GM10248 (cell line): ENCODE results near the gene PNP.

Experiments
- CTCF ChIA-PET: fragments of 300-600 bp; sonication (Branson Sonifier 250); formaldehyde crosslinking; extraction: SDS; loops from one replicate; lab custom pipeline; 2021; ENCODE audit warnings: antibody characterized with exemption; lab: Yijun Ruan, JAX
- POLR2A ChIA-PET: fragments of 350-650 bp; sonication (Branson Sonifier 250); formaldehyde crosslinking; extraction: SDS; loops from one replicate; lab custom pipeline; 2020; ENCODE audit warnings: antibody characterized with exemption; lab: Yijun Ruan, JAX
- DNase-seq: peaks from one replicate; pipeline ENCODE4 v3.0.0; 2012; ENCODE audit errors: extremely low spot score
- TF ChIP-seq, protein P1 (sequence below): IDR thresholded peaks from 2 replicates; pipeline ENCODE4 v1.5.1; 2012; ENCODE audit warnings: mild to moderate bottlenecking, low read depth; ENCODE audit errors: extremely low read depth, missing control alignments, control extremely low read depth

The PNP gene

DNA sequence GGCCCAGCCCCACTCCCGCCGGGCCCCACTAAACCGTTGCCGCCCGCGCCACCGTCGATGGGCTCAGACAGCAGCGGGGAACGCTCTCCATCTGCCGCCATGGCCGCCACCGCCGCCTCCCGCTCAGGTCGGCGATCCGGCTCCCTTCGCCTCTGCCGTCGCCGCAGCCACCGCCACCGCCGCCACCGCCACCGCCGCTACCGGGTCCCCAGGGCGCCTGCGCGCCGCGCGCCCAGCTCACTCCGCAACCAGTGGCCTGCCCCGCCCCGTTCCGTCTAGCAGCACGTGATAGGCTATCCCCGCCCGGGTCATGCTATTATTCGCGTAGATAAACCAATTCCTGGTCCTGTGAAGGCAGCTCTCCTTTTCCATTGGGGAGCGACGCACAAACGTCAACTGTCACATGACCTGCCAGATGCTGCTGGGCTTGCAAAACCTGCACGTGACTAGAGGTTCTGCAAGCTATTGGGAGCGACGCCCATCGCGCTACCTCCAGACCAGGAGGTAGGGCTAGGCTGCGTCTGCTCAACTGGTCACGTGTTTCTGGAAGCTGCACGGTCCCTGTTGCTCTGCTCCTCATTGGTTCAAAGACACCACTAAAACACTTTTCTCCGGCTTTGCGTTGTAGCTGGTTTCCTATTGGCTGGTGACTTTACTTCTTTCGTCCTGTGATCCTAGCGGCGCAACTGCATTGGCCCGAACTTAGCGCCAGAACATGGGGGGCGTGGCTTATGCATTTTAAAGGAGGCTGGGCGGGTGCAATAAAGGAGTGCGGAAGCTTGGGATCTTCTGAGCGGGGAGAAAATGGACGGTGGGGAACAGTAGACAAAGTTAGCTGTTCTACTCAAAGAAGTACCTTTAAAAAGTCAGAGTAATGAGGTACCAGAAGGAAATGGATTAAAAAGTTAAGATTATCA is 7.7 kb upstream of the PNP start, which contains the start of gene PIP4P1:
PIP4P1 (minus strand) TSS at position 210 of the 917 bp plus-strand sequence; CDS start at position 101, 109 bp downstream.
- TF ChIP-seq, protein P1, sequence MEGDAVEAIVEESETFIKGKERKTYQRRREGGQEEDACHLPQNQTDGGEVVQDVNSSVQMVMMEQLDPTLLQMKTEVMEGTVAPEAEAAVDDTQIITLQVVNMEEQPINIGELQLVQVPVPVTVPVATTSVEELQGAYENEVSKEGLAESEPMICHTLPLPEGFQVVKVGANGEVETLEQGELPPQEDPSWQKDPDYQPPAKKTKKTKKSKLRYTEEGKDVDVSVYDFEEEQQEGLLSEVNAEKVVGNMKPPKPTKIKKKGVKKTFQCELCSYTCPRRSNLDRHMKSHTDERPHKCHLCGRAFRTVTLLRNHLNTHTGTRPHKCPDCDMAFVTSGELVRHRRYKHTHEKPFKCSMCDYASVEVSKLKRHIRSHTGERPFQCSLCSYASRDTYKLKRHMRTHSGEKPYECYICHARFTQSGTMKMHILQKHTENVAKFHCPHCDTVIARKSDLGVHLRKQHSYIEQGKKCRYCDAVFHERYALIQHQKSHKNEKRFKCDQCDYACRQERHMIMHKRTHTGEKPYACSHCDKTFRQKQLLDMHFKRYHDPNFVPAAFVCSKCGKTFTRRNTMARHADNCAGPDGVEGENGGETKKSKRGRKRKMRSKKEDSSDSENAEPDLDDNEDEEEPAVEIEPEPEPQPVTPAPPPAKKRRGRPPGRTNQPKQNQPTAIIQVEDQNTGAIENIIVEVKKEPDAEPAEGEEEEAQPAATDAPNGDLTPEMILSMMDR = no peak
- peak; percentile 92 for DNase-seq
- ChIA-PET POLR2A (interaction anchor here (0.6 to 2.5 kb wide), 15 partner anchors 8 to 804 kb away, joined by 3 to 27 read pairs (median 4); partner anchors contain the start of genes PARP2, PNP and TEP1), CTCF (interaction anchor here (1.1 to 4.3 kb wide), 8 partner anchors 9 to 149 kb away, joined by 3 to 27 read pairs (median 3); partner anchors contain the start of gene TEP1)

DNA sequence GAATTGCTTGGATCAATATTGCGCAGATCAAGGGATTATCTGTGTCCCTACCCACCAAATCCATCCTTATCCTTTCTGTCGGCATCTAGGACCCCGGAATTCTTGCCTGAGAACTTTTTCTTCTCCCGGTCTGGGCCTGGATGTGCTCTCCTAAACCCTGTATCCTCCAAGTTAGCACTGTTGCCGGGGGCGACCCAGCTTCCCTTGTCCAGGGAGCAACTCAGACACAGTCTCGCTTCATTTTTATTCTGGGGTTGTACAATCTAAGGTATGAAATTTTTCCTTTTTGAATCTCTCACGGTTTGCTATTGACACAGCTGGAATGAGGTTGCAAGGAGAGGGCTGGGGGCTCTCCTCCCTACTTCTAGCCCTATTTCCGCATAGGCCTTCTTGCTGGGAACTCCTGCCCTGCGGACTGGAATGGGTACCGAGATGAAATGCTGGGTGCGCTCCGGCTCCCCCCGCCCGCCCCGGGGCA is 403 bp upstream of the PNP start:
- peak; percentile 21 for DNase-seq
- ChIA-PET POLR2A (interaction anchor here (0.5 to 1.8 kb wide), 7 partner anchors 8 to 300 kb away, joined by 3 to 27 read pairs (median 4); partner anchors contain the start of genes APEX1 and PIP4P1), CTCF (interaction anchor here (1.4 kb wide), 1 partner anchor 20 kb away, joined by 5 read pairs; no protein-coding TSS in a partner anchor)
- TF ChIP-seq, protein P1 = no peak

DNA sequence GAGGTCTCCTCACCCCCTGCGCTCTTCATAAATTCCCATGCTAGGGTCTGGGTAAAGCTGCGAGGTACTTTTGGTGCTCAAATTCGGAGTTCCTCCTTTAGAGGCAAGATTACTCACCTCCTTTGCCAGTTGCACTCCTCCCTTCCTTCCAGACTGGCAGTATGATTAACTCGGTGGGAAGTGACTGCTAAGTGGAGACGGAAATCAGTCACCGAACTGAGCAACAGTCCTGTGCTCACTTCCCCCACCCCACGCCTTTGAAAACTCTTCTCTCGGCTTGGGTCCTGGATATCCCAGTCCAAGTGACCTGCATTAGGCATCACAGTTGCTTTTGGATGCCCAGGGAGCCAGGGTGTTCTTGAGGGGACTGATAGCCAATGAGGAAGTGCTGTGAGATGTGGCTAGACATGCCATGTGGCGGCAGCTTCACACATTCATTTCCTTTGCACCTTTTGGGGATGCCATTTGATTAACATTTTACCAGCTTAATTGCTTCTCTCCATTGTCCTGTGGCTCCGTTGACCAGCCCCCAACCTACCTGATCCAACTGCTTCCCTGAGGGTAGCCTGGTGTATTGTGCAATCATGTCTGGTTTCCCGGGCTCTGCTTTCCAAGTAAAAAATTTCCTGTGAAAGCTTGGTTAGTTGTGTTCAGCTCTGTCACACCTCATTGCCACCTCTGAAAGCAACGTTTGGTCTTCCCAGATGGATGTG is 840 bp downstream of the PNP start:
- TF ChIP-seq, protein P1 = no peak
- ChIA-PET POLR2A (interaction anchor here (0.6 to 1.7 kb wide), 13 partner anchors 9 to 213 kb away, joined by 3 to 27 read pairs (median 5); partner anchors contain the start of genes APEX1, OSGEP, PARP2 and PIP4P1), CTCF (interaction anchor here (1.0 to 1.6 kb wide), 6 partner anchors 8 to 143 kb away, joined by 3 to 8 read pairs (median 5); partner anchors contain the start of gene PIP4P1)
- DNase-seq = peak; percentile 45

DNA sequence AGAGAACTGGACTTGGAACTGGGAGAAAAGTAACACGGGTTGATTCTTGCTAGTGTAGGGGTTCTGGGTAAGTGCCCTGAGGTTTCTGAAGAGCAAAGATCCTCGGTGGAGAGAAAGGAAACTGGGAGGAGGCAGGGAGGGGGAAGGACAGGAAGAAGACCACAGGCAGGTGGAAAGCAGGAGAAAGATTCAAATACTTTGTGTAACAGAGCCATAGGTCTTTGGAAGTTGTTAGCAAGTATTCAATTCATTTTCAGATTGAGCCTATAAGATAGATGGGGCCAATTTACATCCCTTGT is 1.3 kb downstream of the PNP start:
- ChIA-PET POLR2A (interaction anchor here (1.4 to 1.7 kb wide), 2 partner anchors 10 to 18 kb away, joined by 8 to 27 read pairs; partner anchors contain the start of gene PIP4P1), CTCF (interaction anchor here (1.0 to 1.6 kb wide), 3 partner anchors 9 to 143 kb away, joined by 3 to 8 read pairs (median 5); partner anchors contain the start of gene PIP4P1)
- no peak for DNase-seq
- TF ChIP-seq, protein P1 = no peak

DNA sequence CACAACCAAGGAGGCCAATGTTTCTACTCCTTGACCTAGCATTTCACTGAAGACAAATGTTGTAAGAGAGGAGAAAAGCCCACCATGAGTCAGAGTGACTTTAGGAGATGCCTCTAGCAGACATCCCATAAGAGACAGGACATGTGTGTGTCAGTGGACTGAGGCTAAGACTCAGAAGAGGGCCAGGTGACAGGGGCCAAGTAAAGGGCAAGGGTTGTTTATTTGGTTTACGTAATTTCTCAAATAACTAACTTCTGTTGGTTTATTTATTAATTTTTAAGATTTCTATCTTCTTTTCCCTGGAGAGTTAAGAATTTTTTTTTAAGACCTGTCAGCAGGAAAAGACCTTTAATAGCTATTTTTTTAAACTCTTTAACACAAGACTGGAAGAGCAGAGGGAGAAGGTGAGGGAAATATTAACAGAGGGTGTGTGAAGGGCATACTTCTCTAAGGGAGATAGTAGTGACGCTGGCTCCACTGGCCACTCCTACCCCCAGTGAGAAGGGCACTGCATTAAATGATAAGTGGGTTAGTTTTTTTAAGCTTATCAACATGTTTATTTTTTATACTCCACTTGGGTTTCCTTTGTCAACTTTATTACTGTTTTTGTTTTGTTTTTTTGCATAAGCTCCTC is 3.4 kb downstream of the PNP start:
- ChIA-PET POLR2A (interaction anchor here (0.6 to 3.0 kb wide), 4 partner anchors 9 to 186 kb away, joined by 3 to 17 read pairs (median 6); partner anchors contain the start of gene PIP4P1), CTCF (interaction anchor here (0.7 to 1.8 kb wide), 4 partner anchors 15 to 76 kb away, joined by 3 to 5 read pairs (median 4); no protein-coding TSS in a partner anchor)
- TF ChIP-seq, protein P1 = no peak
- DNase-seq = no peak
